ENCODE data around the gene GCN1.

- TF ChIP-seq FOXP1 (CRISPR knock-in tag; IDR thresholded peaks at IDR 0.05; ENCODE audit: borderline replicate concordance) = no peak
- no peak for TF ChIP-seq CTCF (IDR thresholded peaks at IDR 0.05)
- no peak for TF ChIP-seq CREM (CRISPR knock-in tag; IDR thresholded peaks at IDR 0.05)
- no peak for TF ChIP-seq ZBTB43 (CRISPR knock-in tag; IDR thresholded peaks at IDR 0.05)
- TF ChIP-seq FOXP4 (CRISPR knock-in tag; IDR thresholded peaks at IDR 0.05) = no peak
These were observed 73.2 kb downstream of the GCN1 start for GRCh38 chr12:120121343-120121742.
